Liver (tissue), 9 donors: ENCODE data around the gene FGD4. TPM values are rescaled to one million over a fixed set of nuclear protein-coding genes. Genes with fewer than 3 reads are reported as not detected.

ENCODE experiments used
- DNase-seq: peaks from one replicate; pipeline ENCODE4 v3.0.0-alpha.2; 2017; ENCODE audit warnings: low spot score
- H3K27ac ChIP-seq, 2 donors: one replicate each; pipeline ENCODE4 v1.7.0; 2013; ENCODE audit warnings: inconsistent platforms in 2 of 2, low read length in 2 of 2, control low read depth in 1 of 2, low read depth in 1 of 2, mild to moderate bottlenecking in 1 of 2
- H3K27me3 ChIP-seq, 4 donors: one replicate each; pipeline versions ENCODE4 v1.6.1 to v1.7.0; 2013; ENCODE audit warnings: low read length in 3 of 4, inconsistent platforms in 1 of 4, mild to moderate bottlenecking in 1 of 4, moderate library complexity in 1 of 4; ENCODE audit not compliant: control insufficient read depth in 4 of 4, insufficient read depth in 4 of 4
- H3K36me3 ChIP-seq, 4 donors: one replicate each; pipeline versions ENCODE4 v1.6.1 to v1.7.0; 2013; ENCODE audit warnings: low read length in 3 of 4, mild to moderate bottlenecking in 3 of 4, low read depth in 1 of 4, moderate library complexity in 1 of 4; ENCODE audit not compliant: control insufficient read depth in 4 of 4, insufficient read depth in 3 of 4
- H3K4me1 ChIP-seq, 4 donors: one replicate each; pipeline versions ENCODE4 v1.6.1 to v1.7.0; 2013; ENCODE audit warnings: low read length in 3 of 4, mild to moderate bottlenecking in 3 of 4, moderate library complexity in 1 of 4; ENCODE audit not compliant: control insufficient read depth in 4 of 4, insufficient read depth in 4 of 4
- H3K4me3 ChIP-seq, 3 donors: one replicate each; pipeline versions ENCODE4 v1.6.1 to v1.7.0; 2013; ENCODE audit warnings: low read length in 3 of 3, control low read depth in 1 of 3, low read depth in 1 of 3, mild to moderate bottlenecking in 1 of 3
- H3K9ac ChIP-seq, 2 donors: one replicate each; pipeline ENCODE4 v1.7.0; 2013; ENCODE audit warnings: low read length in 2 of 2, mild to moderate bottlenecking in 2 of 2, moderate library complexity in 2 of 2, control low read depth in 1 of 2, low read depth in 1 of 2
- H3K9me3 ChIP-seq, 4 donors: one replicate each; pipeline versions ENCODE4 v1.6.1 to v1.7.0; 2013; ENCODE audit warnings: low read length in 3 of 4; ENCODE audit not compliant: control insufficient read depth in 4 of 4
- ATF3 ChIP-seq: IDR thresholded peaks from 2 replicates; pipeline ENCODE4 v1.6.1; 2016; ENCODE audit warnings: antibody characterized with exemption
- CTCF ChIP-seq: fragments of 150-350 bp; IDR thresholded peaks from 2 replicates; pipeline ENCODE4 v1.5.1; 2017; ENCODE audit warnings: improper control_type of control experiment, low read depth, low read length; ENCODE audit not compliant: missing input control
- EGR1 ChIP-seq, 2 donors: IDR thresholded peaks; 2 replicates each; pipeline ENCODE4 v1.6.1; 2016 to 2018; ENCODE audit warnings: antibody characterized with exemption in 2 of 2, low read depth in 2 of 2
- FOXA1 ChIP-seq: IDR thresholded peaks from 2 replicates; pipeline ENCODE4 v1.6.1; 2016; ENCODE audit warnings: antibody characterized with exemption
- FOXA2 ChIP-seq: IDR thresholded peaks from 2 replicates; pipeline ENCODE4 v1.6.1; 2016; ENCODE audit warnings: antibody characterized with exemption
- GABPA ChIP-seq, 2 donors: IDR thresholded peaks in 1 of 2; conservative IDR thresholded peaks in 1 of 2; 2 replicates each; pipeline ENCODE4 v1.6.1; 2016; ENCODE audit warnings: antibody characterized with exemption in 2 of 2, mild to moderate bottlenecking in 1 of 2, moderate library complexity in 1 of 2
- HNF4A ChIP-seq, 2 donors: conservative IDR thresholded peaks; 2 replicates each; pipeline ENCODE4 v1.6.1; 2016; ENCODE audit warnings: antibody characterized with exemption in 2 of 2, mild to moderate bottlenecking in 2 of 2
- HNF4G ChIP-seq: IDR thresholded peaks from 2 replicates; pipeline ENCODE4 v1.6.1; 2016; ENCODE audit warnings: antibody characterized with exemption
- JUND ChIP-seq, 2 donors: IDR thresholded peaks; 2 replicates each; pipeline ENCODE4 v1.6.1; 2016; ENCODE audit warnings: antibody characterized with exemption in 2 of 2
- MAX ChIP-seq: IDR thresholded peaks from 2 replicates; pipeline ENCODE4 v1.6.1; 2016; ENCODE audit warnings: antibody characterized with exemption
- NR2F2 ChIP-seq: IDR thresholded peaks from 2 replicates; pipeline ENCODE4 v1.6.1; 2016; ENCODE audit warnings: antibody characterized with exemption
- RAD21 ChIP-seq, 2 donors: IDR thresholded peaks; 2 replicates each; pipeline ENCODE4 v1.6.1; 2016; ENCODE audit warnings: antibody characterized with exemption in 2 of 2, mild to moderate bottlenecking in 2 of 2
- REST ChIP-seq: IDR thresholded peaks from 2 replicates; pipeline ENCODE4 v1.6.1; 2016; ENCODE audit warnings: antibody characterized with exemption, mild to moderate bottlenecking
- RXRA ChIP-seq, 2 donors: IDR thresholded peaks; 2 replicates each; pipeline ENCODE4 v1.6.1; 2017 to 2018; ENCODE audit warnings: antibody characterized with exemption in 2 of 2, mild to moderate bottlenecking in 1 of 2
- SP1 ChIP-seq: IDR thresholded peaks from 2 replicates; pipeline ENCODE4 v1.6.1; 2018; ENCODE audit warnings: antibody characterized with exemption, mild to moderate bottlenecking
- TAF1 ChIP-seq: conservative IDR thresholded peaks from 2 replicates; pipeline ENCODE4 v1.6.1; 2016; ENCODE audit warnings: antibody characterized with exemption, mild to moderate bottlenecking
- YY1 ChIP-seq: IDR thresholded peaks from 2 replicates; pipeline ENCODE4 v1.6.1; 2016; ENCODE audit warnings: antibody characterized with exemption, mild to moderate bottlenecking
- ZBTB33 ChIP-seq: IDR thresholded peaks from 2 replicates; pipeline ENCODE4 v1.6.1; 2016; ENCODE audit warnings: antibody characterized with exemption
- WGBS: extraction: QIAGEN DNeasy Blood & Tissue Kit; methylation state at CpG from one replicate; pipeline ENCODE4 v1.1.7; 2013; 5-methylcytosine and 5-hydroxymethylcytosine counted together
- polyA plus RNA-seq, 2 donors: library from polyadenylated mRNA; stranded (reverse) in 1 of 2; unstranded in 1 of 2; fragments of 200-250 nt in 1 of 2; fragments of >200 nt in 1 of 2; fragmentation: Nextera tagmentation in 1 of 2; extraction: Ambion mirVana in 1 of 2; gene quantifications; one replicate each; pipeline versions ENCODE4 v1.2.1 to v1.2.3, GENCODE V29; 2013 to 2015
- total RNA-seq, 2 donors: library from RNA; depleted of rRNA; stranded (reverse); fragments of >200 nt; gene quantifications; one replicate each; pipeline ENCODE4 v1.2.3, GENCODE V29; 2014
- donor health status: healthy.
- donor health status: healthy.
- donor health status: healthy.
- donor health status: healthy.
- donor health status: healthy.

Gene FGD4
- total and polyA plus RNA-seq, 4 donors: 3.8 to 26.4 (median 9.0) TPM

GRCh38 chr12:32595251-32595650 is 195.9 kb downstream of the FGD4 start:
- no peak overlapping the region for H3K27ac ChIP-seq
- no peaks in the 10 kb centered on the region for H3K4me1 ChIP-seq
- TF ChIP-seq REST (no peak), RXRA (IDR thresholded peaks at IDR 0.05) (no peak), RAD21 (IDR thresholded peaks at IDR 0.05) (no peak), FOXA1 (no peak), FOXA2 (no peak), ZBTB33 (no peak), MAX (no peak), SP1 (no peak), TAF1 (no peak), GABPA (IDR thresholded peaks at IDR 0.05 in 1 of 2, conservative IDR thresholded peaks at IDR 0.05 in 1 of 2) (no peak), CTCF (no peak), YY1 (no peak), EGR1 (IDR thresholded peaks at IDR 0.05; ENCODE audit: low read depth in 2 of 2) (no peak), HNF4A (conservative IDR thresholded peaks at IDR 0.05) (no peak), ATF3 (no peak), HNF4G (no peak), JUND (IDR thresholded peaks at IDR 0.05) (no peak), NR2F2 (no peak)
- no peak overlapping the region for H3K4me3 ChIP-seq
- peaks cover 0 to 37% (median 12%) of the 10 kb centered on the region in 4 donors for H3K36me3 ChIP-seq
- no peaks in the 10 kb centered on the region for H3K27me3 ChIP-seq
- DNase-seq: no peak
- no peaks in the 10 kb centered on the region for H3K9me3 ChIP-seq
- no peak overlapping the region for H3K9ac ChIP-seq
- 91% methylated on average over 2 of the region's 2 CpGs for WGBS
